GM21367 (cell line): ENCODE data around the gene GRM7.

Experiments
- ATAC-seq: cut with Tn5 transposase; IDR thresholded peaks from one replicate; pipeline ENCODE4 v1.9.1; 2021; ENCODE audit not compliant: unreplicated experiment

The GRM7 gene

DNA sequence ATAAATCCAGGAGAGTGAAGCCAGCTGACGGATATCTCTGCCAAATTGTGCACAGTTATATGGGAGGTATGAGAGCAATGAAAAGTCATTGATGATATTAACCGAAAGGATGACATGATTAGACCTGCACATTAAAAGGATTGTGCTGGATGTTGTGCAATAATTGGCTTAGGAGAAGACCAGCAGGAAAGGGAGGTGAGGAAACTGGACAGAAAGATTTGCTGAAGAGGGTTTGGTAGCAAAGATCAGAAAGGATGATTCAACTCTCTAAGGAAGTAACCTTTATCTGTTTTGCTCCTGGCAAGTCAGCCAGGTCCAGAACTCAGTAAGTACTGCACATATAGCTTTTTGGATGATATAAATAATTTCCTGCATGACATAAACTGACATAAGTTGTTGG is 704.7 kb downstream of the GRM7 start:
- no peak for ATAC-seq

DNA sequence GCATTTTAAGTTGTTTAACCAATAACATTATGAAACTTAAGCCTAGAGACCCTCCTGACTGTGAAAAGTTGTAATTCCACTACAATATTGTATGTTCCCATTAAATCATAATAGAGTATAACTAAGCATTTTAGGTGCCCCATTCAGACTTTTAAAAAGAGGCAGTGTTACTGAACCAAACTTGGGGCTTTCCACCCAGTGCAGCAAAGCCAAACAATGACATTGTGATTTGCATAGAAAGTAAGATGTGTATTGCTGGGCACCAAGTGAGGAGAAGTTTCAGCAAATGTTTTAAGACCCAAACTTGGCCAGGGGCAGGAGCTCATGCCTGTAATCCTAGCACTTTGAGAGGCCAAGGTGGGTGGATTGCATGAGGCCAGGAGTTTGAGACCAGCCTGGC is 706.2 kb downstream of the GRM7 start:
- no peak for ATAC-seq

DNA sequence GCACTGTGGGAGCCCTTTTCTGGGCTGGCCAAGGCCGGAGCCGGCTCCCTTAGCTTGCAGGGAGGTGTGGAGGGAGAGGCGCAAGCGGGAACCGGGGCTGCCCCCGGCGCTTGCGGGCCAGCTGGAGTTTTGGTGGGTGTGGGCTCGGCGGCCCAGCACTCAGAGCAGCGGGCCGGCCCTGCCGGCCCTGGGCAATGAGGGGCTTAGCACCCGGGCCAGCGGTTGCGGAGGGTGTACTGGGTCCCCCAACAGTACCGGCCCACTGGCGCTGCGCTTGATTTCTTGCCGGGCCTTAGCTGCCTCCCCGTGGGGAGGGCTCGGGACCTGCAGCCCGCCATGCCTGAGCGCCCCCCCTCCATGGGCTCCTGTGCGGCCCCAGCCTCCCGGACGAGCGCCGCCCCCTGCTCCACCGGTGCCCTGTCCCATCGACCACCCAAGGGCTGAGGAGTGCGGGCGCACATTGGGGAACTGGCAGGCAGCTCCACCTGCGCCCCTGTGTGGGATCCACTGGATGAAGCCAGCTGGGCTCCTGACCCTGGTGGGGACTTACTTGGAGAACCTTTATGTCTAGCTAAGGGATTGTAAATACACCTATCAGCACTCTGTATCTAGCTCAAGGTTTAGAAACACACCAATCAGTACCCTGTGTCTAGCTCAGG is 707.7 kb downstream of the GRM7 start:
- no peak for ATAC-seq

DNA sequence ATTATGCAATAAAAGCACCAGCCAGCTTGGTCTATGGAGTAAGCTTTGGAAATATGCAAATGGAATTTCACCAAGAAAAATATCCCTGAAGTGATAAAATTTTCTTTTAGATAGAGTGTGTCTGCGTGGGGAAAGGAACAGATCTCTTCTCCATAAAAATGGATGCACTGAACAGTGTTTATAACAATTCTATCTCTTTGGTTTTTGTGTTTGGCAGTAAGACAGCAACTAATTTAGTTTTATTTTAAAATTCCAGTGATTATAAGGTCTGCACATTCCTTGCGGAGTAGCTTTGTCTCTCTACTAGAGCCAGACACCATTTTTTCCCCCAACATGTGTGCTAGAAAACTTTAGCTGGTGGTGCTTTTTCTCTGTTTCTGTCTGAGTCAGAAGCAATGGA is 712.4 kb downstream of the GRM7 start:
- no peak for ATAC-seq

DNA sequence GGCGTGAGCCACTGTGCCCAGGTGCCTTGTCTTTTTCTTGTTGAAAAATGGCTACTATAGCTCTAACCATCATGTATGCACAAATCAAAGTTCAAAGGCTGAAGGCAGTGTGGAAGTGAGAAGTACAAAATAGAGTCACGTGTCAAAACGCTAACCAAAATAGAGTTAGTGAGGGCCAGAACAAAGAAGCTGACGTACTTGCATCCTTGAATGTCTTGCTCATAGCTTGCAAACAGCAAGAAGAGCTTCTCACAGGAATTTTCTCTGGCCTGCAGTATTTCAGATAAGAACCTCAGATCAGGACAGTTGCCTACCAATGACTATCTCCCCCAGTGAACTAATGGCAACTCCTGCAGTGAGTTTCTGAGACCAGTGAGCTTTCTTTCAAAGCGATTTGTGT is 713.5 kb downstream of the GRM7 start:
- ATAC-seq: no peak

DNA sequence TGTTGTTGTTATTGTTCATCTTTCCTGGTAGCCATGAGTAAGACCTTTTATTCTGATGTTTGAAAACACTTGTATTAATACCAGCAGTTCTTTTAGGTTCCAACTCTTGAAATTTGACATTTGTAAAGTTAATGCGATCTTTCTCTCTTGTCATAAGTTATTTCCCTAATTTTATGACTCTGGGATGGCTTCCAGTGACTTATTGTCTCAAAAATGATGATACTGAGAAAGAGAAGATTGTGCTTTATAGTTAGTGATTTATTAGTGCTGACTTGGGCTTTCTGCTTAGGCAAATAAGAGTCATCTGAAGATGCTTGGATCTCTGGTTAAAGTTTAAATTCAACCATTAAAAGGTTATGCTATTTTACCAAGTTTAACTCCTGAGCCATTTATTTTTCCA is 715.2 kb downstream of the GRM7 start:
- no peak for ATAC-seq

DNA sequence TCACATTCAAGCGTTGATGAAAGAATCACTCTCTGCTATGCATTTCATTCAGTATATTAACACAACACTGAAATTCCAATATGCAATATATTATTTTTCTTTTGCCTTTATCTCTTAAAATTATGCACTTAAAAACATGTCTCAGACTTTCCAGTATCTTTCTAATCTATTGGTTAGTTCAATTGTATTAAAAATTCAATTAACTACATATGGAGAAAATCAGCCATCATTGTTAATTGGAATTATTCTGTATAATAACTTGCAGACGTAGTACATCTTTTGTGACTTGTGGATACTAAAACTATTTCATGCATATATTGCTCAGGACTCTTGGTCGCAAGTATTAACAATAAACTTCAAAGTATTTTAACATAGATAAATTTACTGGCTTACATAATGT is 715.6 kb downstream of the GRM7 start:
- no peak for ATAC-seq

DNA sequence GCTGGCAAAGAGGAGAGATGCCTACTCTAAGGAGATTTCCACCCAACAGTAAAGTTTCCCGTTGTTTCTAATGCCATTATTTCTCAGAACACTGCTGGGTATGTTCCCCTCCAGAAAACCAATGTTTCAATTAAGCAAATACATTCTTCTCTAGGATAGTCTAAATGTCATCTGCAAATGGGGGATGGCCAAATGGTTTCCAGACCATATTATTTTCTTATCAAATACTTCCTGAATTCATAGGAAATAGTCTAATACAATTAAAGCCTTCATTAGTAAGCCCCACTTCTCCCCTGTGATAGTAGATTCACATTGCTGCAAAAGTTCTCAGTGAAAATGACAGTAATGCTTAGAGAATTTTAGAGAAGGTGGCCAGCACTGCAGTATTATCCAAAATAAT is 716.6 kb downstream of the GRM7 start:
- ATAC-seq: no peak

DNA sequence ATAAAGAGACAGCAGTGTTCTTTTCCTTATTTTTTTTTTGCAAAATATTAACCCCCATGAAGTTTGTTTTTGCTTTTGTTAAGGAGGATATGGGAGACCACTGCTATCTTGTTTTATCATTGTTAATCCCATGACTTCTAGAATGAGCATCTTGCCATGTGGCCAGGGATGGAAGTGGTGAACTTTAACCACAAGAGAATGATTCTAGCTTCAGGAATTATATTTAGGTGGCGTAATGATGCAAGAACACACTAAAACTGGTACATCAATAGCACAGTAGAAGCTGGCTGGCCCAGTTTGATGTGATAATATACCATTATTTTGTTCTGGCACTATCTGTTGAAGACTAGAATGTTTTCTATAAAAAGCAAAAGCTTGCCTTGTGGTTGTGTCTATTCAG is 720.9 kb downstream of the GRM7 start:
- no peak for ATAC-seq

DNA sequence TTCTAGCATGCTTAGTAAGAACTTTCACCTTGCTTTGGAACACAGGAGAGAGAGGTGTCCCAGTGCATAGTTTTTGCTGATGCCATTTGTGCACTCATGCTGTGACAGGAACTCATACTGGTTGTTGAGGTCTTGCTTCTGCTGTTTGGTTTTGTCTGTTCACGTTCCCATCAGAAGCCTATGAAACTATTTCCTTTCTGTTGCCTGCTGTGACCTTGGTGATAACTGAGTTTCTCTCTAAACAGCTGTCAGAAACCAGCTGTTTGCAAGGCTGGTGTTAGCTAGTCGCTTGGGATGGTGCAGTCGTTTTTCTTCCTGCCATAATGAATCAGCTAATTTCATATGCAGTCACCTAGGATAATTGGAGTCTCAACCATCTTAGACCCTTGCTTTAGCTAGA is 724.1 kb downstream of the GRM7 start:
- no peak for ATAC-seq

DNA sequence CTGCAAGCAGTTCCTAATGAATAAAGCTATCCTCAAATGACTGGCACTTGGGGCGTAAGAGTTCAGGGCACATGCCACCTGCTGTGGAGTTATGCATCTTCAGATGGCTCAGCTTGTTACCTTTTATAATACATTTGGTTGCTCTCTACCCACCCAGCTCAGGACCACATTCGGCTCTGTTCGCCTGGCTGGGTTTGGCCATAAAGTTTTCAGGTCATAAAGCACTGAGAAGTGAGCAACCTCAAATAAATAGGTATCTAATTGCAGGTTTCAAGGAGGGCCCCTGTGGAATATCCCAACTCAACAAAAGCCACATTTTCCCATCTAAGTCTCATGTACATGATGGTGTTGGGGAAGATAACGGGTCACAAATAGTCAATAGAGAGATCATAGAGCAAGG is 727.3 kb downstream of the GRM7 start:
- no peak for ATAC-seq

DNA sequence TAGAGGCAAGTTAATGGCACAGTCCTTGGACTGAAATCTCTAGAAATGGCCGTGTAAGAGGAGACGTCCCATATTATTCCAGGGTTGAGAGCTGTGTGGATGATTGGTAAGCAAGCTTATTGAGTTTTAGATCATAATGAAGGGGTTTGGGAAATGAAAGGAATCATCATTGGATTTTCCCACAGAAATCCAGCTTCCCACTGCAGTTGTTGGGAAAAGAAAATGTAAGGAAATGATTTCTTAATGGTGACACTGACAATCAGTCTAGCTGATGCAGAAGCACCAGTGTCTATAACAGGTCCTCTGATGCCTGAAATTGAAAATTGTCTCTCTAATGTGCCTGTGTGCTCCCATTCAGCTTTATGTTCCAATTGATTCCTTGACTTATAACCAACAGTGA is 728.6 kb downstream of the GRM7 start:
- ATAC-seq: no peak

DNA sequence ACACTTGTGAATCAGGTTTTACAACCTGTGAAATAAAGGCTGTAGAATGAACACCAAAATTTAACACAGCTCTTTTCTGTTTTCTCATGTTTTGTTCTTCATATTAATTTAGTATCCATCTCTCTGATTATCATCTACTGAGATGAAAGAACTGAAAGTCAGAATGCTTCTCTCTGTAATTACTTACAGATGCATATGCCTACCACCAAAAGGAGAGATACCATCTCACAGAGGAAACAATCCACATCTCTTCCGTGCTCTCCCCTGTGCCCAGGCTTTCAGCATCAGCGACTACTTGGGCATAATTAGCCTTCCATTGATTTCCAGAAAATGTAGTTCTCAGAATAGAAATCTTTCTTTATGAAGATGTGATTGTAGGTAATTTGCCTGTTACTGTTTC is 741.4 kb downstream of the GRM7 start:
- no peak for ATAC-seq

DNA sequence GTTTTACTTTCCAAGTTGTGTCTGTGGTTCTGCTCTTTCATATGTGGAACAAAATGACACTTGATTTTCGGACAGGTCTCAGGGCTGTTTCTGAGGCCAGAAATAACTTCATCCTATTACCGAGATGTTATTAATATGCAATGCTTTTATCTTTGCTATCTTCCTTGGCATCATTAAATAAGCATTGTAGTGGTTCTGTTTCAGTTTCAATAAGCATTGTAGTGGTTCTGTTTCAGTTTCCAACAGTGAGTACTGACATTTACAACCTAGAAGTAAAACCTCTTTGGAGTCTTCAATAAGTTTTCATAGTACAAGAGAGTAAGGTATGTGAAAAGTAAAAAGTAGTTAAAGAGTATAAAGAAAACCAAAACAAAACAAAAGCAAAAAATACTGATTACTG is 746.2 kb downstream of the GRM7 start:
- ATAC-seq: no peak

DNA sequence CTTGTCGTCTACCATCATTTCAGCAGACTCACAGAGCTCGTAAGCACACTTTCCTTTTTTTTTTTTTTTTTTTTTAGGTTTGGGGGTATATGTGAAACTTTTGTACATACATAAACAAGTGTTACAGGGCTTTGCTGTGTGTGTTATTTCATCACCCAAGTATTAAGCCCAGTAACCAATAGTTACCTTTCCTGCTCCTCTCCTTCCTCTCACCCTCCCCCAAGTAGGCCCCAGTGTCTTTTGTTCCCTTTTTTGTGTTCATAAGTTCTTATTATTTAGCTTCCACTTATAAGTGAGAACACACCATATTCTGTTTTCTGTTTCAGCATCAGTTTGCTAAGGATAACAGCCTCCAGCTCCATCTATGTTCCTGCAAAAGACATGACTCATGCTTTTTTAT is 746.8 kb downstream of the GRM7 start:
- ATAC-seq: no peak

DNA sequence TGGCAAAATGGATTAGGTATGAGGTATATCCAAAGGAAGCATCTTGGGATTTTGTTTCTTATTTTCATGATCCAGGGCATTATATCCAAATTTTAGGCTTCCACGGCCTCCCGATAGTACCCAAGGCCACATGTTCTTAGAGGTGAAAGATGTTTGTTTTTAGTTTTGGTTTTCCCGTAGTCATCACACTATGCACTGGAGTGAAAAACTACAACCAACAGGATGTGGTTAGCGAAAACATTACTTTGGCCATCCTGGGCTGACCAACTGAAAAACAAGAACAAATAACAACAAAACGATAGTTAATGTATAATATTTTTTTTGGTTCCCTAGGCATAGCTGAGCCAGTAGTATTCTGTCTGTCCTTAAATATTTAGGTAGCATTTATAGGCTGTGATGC is 749.7 kb downstream of the GRM7 start:
- ATAC-seq: no peak

DNA sequence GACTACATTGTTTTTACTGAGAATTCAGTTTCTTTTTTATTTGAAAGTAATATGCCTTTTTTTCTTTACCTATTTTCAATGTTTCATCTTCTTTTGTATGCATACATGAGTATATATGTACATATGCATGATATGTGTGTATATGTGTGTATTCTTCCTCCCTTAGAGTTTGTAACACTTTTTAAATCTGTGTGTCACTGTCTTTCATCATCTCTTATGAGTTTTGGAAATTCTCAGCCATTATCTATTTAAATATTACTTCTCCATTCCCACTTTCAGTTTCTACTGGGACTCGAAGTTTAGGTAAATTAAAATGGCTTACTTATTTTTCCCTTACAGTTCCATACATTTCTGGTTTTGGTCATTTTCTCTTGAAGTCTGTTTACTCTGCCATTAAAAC is 754.1 kb downstream of the GRM7 start:
- no peak for ATAC-seq

DNA sequence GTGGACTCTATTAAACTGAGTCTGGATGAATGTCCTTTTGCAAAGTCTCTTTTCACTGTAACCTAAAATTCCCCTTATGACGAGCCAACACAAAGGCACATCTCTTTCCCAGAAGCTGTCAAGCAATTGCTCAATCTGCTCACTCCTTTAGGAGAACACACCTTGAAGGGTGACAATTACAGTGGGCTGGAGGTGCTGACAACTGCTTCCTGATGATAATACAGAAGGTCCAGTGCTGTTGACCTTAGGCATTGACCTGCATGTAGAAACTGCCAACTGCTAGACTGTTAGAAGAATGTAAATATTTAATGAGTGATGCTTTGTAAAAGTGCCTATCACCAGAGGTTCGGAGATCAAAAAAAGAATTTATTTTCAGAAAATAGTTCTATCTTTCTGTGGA is 757.7 kb downstream of the GRM7 start:
- no peak for ATAC-seq

DNA sequence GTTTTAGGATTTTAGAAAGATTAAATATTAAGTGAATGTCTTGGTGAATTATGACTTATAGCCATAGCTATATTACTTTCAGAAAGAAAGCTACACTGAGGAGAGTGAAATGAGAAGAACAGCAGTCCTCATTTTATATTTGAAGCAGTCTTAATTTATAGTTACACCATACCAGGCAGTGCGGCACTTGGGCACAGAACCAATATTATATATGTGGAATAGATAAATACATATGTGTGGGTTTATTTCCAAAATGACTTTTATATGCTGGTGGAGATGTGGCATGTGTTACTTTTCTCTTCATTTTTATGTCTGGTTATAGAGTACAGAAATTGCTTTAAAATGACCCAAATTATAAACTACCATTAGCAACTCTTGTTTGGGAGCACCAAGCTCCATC is 759.5 kb downstream of the GRM7 start:
- no peak for ATAC-seq

DNA sequence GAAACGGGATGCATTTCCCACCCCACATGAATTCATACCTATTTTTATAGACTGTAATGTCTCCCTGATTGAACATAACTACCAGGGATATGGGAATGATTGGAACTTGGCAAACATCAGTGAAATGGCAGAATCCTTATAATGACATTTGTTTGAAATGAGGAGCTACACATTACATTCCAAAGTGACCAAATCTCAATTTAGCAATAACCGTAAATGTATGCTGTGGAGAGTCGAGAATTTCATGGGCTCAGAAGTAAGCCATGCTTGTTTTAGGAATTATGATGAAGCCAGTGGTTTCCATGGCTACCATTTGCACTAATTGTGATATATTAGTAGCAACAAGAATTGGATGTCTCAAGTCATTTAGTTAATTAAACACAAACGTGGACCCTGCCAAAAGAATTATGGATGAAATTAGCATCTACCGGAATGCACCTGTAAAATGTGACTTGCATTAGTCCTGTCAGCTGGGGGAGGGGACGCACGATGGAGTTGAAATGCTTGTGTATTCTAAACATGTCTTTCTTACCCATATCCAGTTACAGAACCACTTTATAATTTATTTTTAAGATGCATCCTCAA is 760.2 kb downstream of the GRM7 start:
- ATAC-seq: no peak

DNA sequence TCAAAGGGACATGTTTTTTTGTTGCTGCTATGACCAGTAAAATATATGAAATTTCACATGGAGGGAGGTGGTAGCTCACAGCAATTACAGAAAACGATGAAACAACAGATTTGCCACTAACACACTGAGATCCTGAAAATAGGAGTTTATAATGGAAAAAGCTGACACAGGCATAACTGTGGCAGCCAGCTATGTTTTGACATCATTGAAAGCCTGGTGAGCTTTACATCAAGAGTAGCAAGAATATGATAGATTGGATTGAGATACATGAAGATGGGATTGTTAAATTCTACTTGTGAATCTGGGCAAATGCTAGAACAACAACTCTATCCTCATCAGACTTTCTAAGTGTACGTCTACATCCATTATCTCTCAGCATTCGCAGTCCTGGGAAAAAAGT is 760.7 kb downstream of the GRM7 start:
- ATAC-seq: no peak

DNA sequence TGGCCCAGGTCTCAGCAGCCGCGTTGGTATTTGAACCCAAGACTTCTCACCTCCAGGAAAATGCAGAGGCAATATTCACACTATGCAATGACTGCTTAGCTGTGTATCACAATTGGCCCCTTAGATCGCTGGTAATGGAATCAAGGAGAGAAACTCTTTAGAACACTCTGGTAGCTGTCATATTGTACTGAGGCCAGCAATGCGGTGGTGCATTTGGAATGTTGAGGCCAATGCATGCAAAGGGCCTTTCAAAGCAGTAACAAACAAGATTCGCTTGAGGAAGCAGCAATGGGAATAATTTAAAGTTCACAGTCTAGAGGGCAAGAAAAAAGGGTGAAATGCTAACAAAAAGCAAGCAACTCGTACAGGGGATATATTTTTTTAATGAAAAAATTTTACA is 764.1 kb downstream of the GRM7 start:
- no peak for ATAC-seq

DNA sequence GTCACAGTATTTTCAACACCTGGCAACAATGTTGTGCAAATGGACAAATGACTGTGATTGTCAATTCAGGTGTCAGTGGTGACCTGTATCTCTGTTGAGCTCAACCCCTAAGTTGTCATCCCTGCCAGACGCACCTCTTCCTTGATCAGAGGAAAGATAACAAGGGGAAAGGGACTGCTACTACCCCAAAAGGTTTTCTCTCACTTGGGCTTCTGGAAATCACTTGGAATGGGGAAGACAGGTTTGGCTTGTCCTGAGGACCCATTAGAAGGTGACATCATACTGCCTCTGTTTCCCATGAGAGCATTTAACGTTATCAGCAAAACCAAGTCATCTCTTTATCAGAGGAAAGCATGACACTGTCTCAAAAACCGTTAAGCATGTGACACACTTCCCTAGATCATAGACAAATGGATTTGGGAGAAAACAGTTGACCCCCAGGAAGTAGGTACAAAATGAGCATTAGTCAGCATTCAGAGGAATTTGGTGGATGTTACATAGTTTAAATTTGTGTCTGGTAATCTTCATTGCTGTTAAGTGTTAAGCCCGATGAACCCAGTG is 769.5 kb downstream of the GRM7 start:
- no peak for ATAC-seq
